BLaER1 (cell line): Measurements from ENCODE around the gene C18orf54.
"Not testable (repeated sequence)": the region's sequence is repeated elsewhere in the genome, so short reads cannot be mapped to it uniquely, and the experiment has no call there.

Experiments used
- H3K27ac ChIP-seq: shearing (Covaris generic); formaldehyde crosslinking; 2 replicates; pipeline ENCODE4 v1.8.1; 2022
- H3K27me3 ChIP-seq: shearing (Covaris generic); formaldehyde crosslinking; 2 replicates; pipeline ENCODE4 v1.8.1; 2022
- H3K36me3 ChIP-seq: shearing (Covaris generic); formaldehyde crosslinking; 2 replicates; pipeline ENCODE4 v1.8.1; 2022
- H3K4me1 ChIP-seq: shearing (Covaris generic); formaldehyde crosslinking; 2 replicates; pipeline ENCODE4 v1.8.1; 2022
- H3K4me2 ChIP-seq: shearing (Covaris generic); formaldehyde crosslinking; 2 replicates; pipeline ENCODE4 v1.8.1; 2022
- H3K4me3 ChIP-seq: shearing (Covaris generic); formaldehyde crosslinking; 2 replicates; pipeline ENCODE4 v1.8.1; 2022
- H3K9ac ChIP-seq: shearing (Covaris generic); formaldehyde crosslinking; 2 replicates; pipeline ENCODE4 v1.8.1; 2022
- H3K9me3 ChIP-seq: shearing (Covaris generic); formaldehyde crosslinking; 2 replicates; pipeline ENCODE4 v1.8.1; 2022
- H4K20me1 ChIP-seq: shearing (Covaris generic); formaldehyde crosslinking; 2 replicates; pipeline ENCODE4 v1.8.1; 2022
- Cebpa-rat ChIP-seq: shearing (Covaris generic); IDR thresholded peaks from 2 replicates; pipeline ENCODE4 v1.8.1; 2022

C18orf54 gene

GRCh38 chr18:54386043-54386442 lies 28.3 kb downstream of the C18orf54 start:
- Histone ChIP-seq H3K36me3 (no peaks in the 10 kb centered on the region), H4K20me1 (no peaks in the 10 kb centered on the region), H3K27me3 (no peaks in the 10 kb centered on the region), H3K9me3 (no peaks in the 10 kb centered on the region), H3K4me2 (no peak overlapping the region), H3K4me1 (peaks cover 12% of the 10 kb centered on the region), H3K4me3 (no peak overlapping the region), H3K9ac (no peak overlapping the region), H3K27ac (no peak overlapping the region)
- TF ChIP-seq Cebpa-rat: no peak

GRCh38 chr18:54386800-54387495 lies 29.2 kb downstream of the C18orf54 start:
- not testable (repeated sequence) for H3K27ac ChIP-seq, H3K27me3 ChIP-seq, H3K4me3 ChIP-seq, H3K36me3 ChIP-seq, H3K9me3 ChIP-seq, H4K20me1 ChIP-seq, H3K9ac ChIP-seq, H3K4me2 ChIP-seq
- H3K4me1 ChIP-seq: peaks cover 12% of the 10 kb centered on the region

GRCh38 chr18:54387631-54388030 lies 29.9 kb downstream of the C18orf54 start:
- no peaks in the 10 kb centered on the region for H3K9me3 ChIP-seq
- peaks cover 12% of the 10 kb centered on the region for H3K4me1 ChIP-seq
- no peak overlapping the region for H3K27ac ChIP-seq
- H4K20me1 ChIP-seq: no peaks in the 10 kb centered on the region
- no peaks in the 10 kb centered on the region for H3K27me3 ChIP-seq
- no peak overlapping the region for H3K9ac ChIP-seq
- no peak overlapping the region for H3K4me3 ChIP-seq
- H3K36me3 ChIP-seq: no peaks in the 10 kb centered on the region
- no peak for TF ChIP-seq Cebpa-rat
- H3K4me2 ChIP-seq: no peak overlapping the region

- H3K9me3 ChIP-seq: no peaks in the 10 kb centered on the region
- H3K27me3 ChIP-seq: no peaks in the 10 kb centered on the region
- no peaks in the 10 kb centered on the region for H3K36me3 ChIP-seq
- no peak overlapping the region for H3K9ac ChIP-seq
- peak overlapping the region; percentile 56 for H3K4me2 ChIP-seq
- TF ChIP-seq Cebpa-rat: no peak
- peaks cover 12% of the 10 kb centered on the region for H3K4me1 ChIP-seq
- H3K27ac ChIP-seq: peak overlapping the region; percentile 8; the same call in 1 of the 2 replicates
- no peaks in the 10 kb centered on the region for H4K20me1 ChIP-seq
- H3K4me3 ChIP-seq: no peak overlapping the region
Observed at GRCh38 chr18:54388203-54389142, 30.8 kb downstream of the C18orf54 start.

GRCh38 chr18:54389143-54389505 lies 31.4 kb downstream of the C18orf54 start:
- H3K27ac ChIP-seq: no peak overlapping the region
- H3K9ac ChIP-seq: no peak overlapping the region
- no peaks in the 10 kb centered on the region for H4K20me1 ChIP-seq
- H3K27me3 ChIP-seq: no peaks in the 10 kb centered on the region
- H3K4me3 ChIP-seq: no peak overlapping the region
- H3K4me2 ChIP-seq: peak overlapping the region; percentile 56
- H3K9me3 ChIP-seq: no peaks in the 10 kb centered on the region
- no peak for TF ChIP-seq Cebpa-rat
- H3K4me1 ChIP-seq: peaks cover 12% of the 10 kb centered on the region
- no peaks in the 10 kb centered on the region for H3K36me3 ChIP-seq

GRCh38 chr18:54390838-54391237 lies 33.1 kb downstream of the C18orf54 start:
- H3K4me3 ChIP-seq: no peak overlapping the region
- no peaks in the 10 kb centered on the region for H3K9me3 ChIP-seq
- H3K27ac ChIP-seq: no peak overlapping the region
- H3K36me3 ChIP-seq: no peaks in the 10 kb centered on the region
- no peaks in the 10 kb centered on the region for H4K20me1 ChIP-seq
- no peak overlapping the region for H3K4me2 ChIP-seq
- no peaks in the 10 kb centered on the region for H3K27me3 ChIP-seq
- H3K4me1 ChIP-seq: peaks cover 12% of the 10 kb centered on the region
- H3K9ac ChIP-seq: no peak overlapping the region
- TF ChIP-seq Cebpa-rat: no peak

- H4K20me1 ChIP-seq: no peaks in the 10 kb centered on the region
- no peaks in the 10 kb centered on the region for H3K36me3 ChIP-seq
- H3K27ac ChIP-seq: no peak overlapping the region
- H3K4me1 ChIP-seq: peaks cover 12% of the 10 kb centered on the region
- H3K9ac ChIP-seq: no peak overlapping the region
- TF ChIP-seq Cebpa-rat: no peak
- no peaks in the 10 kb centered on the region for H3K27me3 ChIP-seq
- H3K4me2 ChIP-seq: no peak overlapping the region
- H3K9me3 ChIP-seq: no peaks in the 10 kb centered on the region
- H3K4me3 ChIP-seq: no peak overlapping the region
Observed at GRCh38 chr18:54392543-54393023, 34.9 kb downstream of the C18orf54 start.

GRCh38 chr18:54393648-54394294 lies 36.1 kb downstream of the C18orf54 start:
- TF ChIP-seq Cebpa-rat: no peak
- Histone ChIP-seq H3K36me3 (no peaks in the 10 kb centered on the region), H4K20me1 (no peaks in the 10 kb centered on the region), H3K27me3 (no peaks in the 10 kb centered on the region), H3K4me2 (no peak overlapping the region), H3K4me1 (peaks cover 3% of the 10 kb centered on the region), H3K9me3 (no peaks in the 10 kb centered on the region), H3K4me3 (no peak overlapping the region), H3K27ac (no peak overlapping the region), H3K9ac (no peak overlapping the region)

- no peaks in the 10 kb centered on the region for H3K27me3 ChIP-seq
- no peak overlapping the region for H3K4me2 ChIP-seq
- H3K4me3 ChIP-seq: no peak overlapping the region
- H3K36me3 ChIP-seq: no peaks in the 10 kb centered on the region
- no peaks in the 10 kb centered on the region for H3K4me1 ChIP-seq
- no peak for TF ChIP-seq Cebpa-rat
- no peaks in the 10 kb centered on the region for H3K9me3 ChIP-seq
- no peak overlapping the region for H3K27ac ChIP-seq
- no peaks in the 10 kb centered on the region for H4K20me1 ChIP-seq
- H3K9ac ChIP-seq: no peak overlapping the region
Observed at GRCh38 chr18:54396760-54397159, 39.1 kb downstream of the C18orf54 start.

- H4K20me1 ChIP-seq: no peaks in the 10 kb centered on the region
- no peaks in the 10 kb centered on the region for H3K4me1 ChIP-seq
- no peak overlapping the region for H3K4me2 ChIP-seq
- H3K27me3 ChIP-seq: no peaks in the 10 kb centered on the region
- no peak overlapping the region for H3K4me3 ChIP-seq
- no peaks in the 10 kb centered on the region for H3K9me3 ChIP-seq
- H3K27ac ChIP-seq: no peak overlapping the region
- TF ChIP-seq Cebpa-rat: no peak
- no peak overlapping the region for H3K9ac ChIP-seq
- H3K36me3 ChIP-seq: no peaks in the 10 kb centered on the region
Observed at GRCh38 chr18:54405290-54405689, 47.6 kb downstream of the C18orf54 start.
